Heart left ventricle (tissue), 16 donors: ENCODE data around the gene GALNT12. TPM values are rescaled to one million over a fixed set of nuclear protein-coding genes. Genes with fewer than 3 reads are reported as not detected.

ENCODE experiments used
- ATAC-seq, 4 donors: fragments of 200-7000 bp; cut with Tn5 transposase; one replicate each; pipeline ENCODE4 v1.9.1; 2020 to 2022; ENCODE audit warnings: moderate library complexity in 4 of 4, mild to moderate bottlenecking in 3 of 4, moderate number of reproducible peaks in 1 of 4
- DNase-seq, 5 donors: peaks; one replicate each; pipeline ENCODE4 v3.0.0-alpha.2; 2020
- H3K27ac ChIP-seq, 12 donors: fragments of 200-600 bp; sonication (generic) in 4 of 12; one replicate each; pipeline versions ENCODE4 v1.5.0 to v1.8.0; 2016 to 2022; ENCODE audit warnings: mild to moderate bottlenecking in 2 of 12
- H3K27me3 ChIP-seq, 9 donors: fragments of 200-600 bp; sonication (generic) in 2 of 9; one replicate each; pipeline versions ENCODE4 v1.5.1 to v1.8.0; 2016 to 2022; ENCODE audit warnings: mild to moderate bottlenecking in 3 of 9
- H3K36me3 ChIP-seq, 9 donors: fragments of 200-600 bp; sonication (generic) in 2 of 9; one replicate each; pipeline versions ENCODE4 v1.5.0 to v1.8.0; 2018 to 2022; ENCODE audit warnings: mild to moderate bottlenecking in 2 of 9
- H3K4me1 ChIP-seq, 12 donors: fragments of 200-600 bp; sonication (generic) in 4 of 12; one replicate each; pipeline versions ENCODE4 v1.5.0 to v1.8.0; 2016 to 2022; ENCODE audit warnings: mild to moderate bottlenecking in 3 of 12
- H3K4me3 ChIP-seq, 12 donors: fragments of 200-600 bp; sonication (generic) in 4 of 12; one replicate each; pipeline versions ENCODE4 v1.5.0 to v1.8.0; 2017 to 2022; ENCODE audit warnings: mild to moderate bottlenecking in 9 of 12, moderate library complexity in 4 of 12
- H3K9me3 ChIP-seq, 12 donors: fragments of 200-600 bp; sonication (generic) in 4 of 12; one replicate each; pipeline versions ENCODE4 v1.5.0 to v1.8.0; 2016 to 2022; ENCODE audit warnings: mild to moderate bottlenecking in 1 of 12
- CTCF ChIP-seq, 12 donors: fragments of 200-600 bp; sonication (generic) in 4 of 12; IDR thresholded peaks; one replicate each; pipeline versions ENCODE4 v1.5.0 to v1.8.0; 2018 to 2022; ENCODE audit warnings: antibody characterized with exemption in 12 of 12, mild to moderate bottlenecking in 5 of 12
- POLR2A ChIP-seq, 2 donors: fragments of 450-650 bp; IDR thresholded peaks; one replicate each; pipeline ENCODE4 v1.6.1; 2017; ENCODE audit warnings: antibody characterized with exemption in 2 of 2, mild to moderate bottlenecking in 2 of 2, moderate library complexity in 2 of 2
- WGBS, 4 donors: extraction: QIAGEN DNeasy Blood & Tissue Kit in 2 of 4; methylation state at CpG; one replicate each; pipeline versions ENCODE4 v1.1.5 to v1.1.7; 2013 to 2018; 5-methylcytosine and 5-hydroxymethylcytosine counted together
- intact Hi-C, 10 donors: fragments of 100-400 bp; cut with DNase I; formaldehyde crosslinking; loops; one replicate each; pipeline versions ENCODE4 v1.11.1 to v1.14.2; 2022
- polyA plus RNA-seq, 2 donors: library from polyadenylated mRNA; stranded (reverse); fragments of 200-250 nt; gene quantifications; one replicate each; pipeline ENCODE4 v1.2.3, GENCODE V29; 2013
- total RNA-seq, 9 donors: library from RNA; depleted of rRNA in 2 of 9; stranded (reverse); fragments of >200 nt in 2 of 9; fragmentation: NEBNext Ultra II Directional in 3 of 9; extraction: Animal tissue kit (Norgen Biotek cat#: 25700) in 3 of 9; gene quantifications; one replicate each; pipeline versions ENCODE4 v1.1.0 to v1.2.4, GENCODE V29; 2016 to 2023
- donor health status: ischemic (EF 13 %, LVEDD 7.1; RV severe dilation, severe dysfunction).
- donor health status: healthy with polysubstance abuse.
- donor health status: DM: no; HTN: yes; CAD: no.
- donor health status: DM: no; HTN: no; CAD: no.
- donor health status: ischemic (EF 25% LVEDD 6.9; RV normal size, moderate dysfunction).
- donor health status: ischemic (EF 25% LVEDD 5.7; RV mildly dilated, moderate dysfunction).
- donor health status: healthy.
- donor health status: DM: yes; HTN: yes; CAD: no.
- donor health status: ischemic (EF 35%, LVEDD 5.7; RV mildly dilated, moderate dysfunction).
- donor health status: nonischemic (EF 11% LVEDD 7.7; RV severe dilation, severe dysfunction).
- donor health status: DM: yes; HTN: yes; CAD: no.
- donor health status: PGD.
- donor health status: ischemic (EF 29% LVEDD 5.4; RV normal size, mild dysfunction).
- donor health status: nonischemic (EF 23%, LVEDD 6.1; RV moderate dilation, normal function).

The GALNT12 gene
- total and polyA plus RNA-seq, 11 donors = 0.23 to 4.7 (median 0.44) TPM

GRCh38 chr9:98787766-98788335, 19.6 kb upstream of the GALNT12 start:
- Histone ChIP-seq H3K27ac (no peak overlapping the region), H3K9me3 (no peaks in the 10 kb centered on the region), H3K4me1 (peaks cover 0 to 14% (median 6%) of the 10 kb centered on the region in 12 donors), H3K4me3 (no peak overlapping the region), H3K36me3 (peaks cover 0 to 23% (median 9%) of the 10 kb centered on the region in 9 donors), H3K27me3 (no peaks in the 10 kb centered on the region)
- DNase-seq = no peak
- ATAC-seq = no peak
- no peak for TF ChIP-seq CTCF (IDR thresholded peaks at IDR 0.05)
- no peak for TF ChIP-seq POLR2A (IDR thresholded peaks at IDR 0.05)
- intact Hi-C loops = no loop called here
- 93 to 96% (median 95%) methylated on average over 11 to 12 of the region's 12 CpGs for WGBS, 4 donors

GRCh38 chr9:98789483-98790133, 17.9 kb upstream of the GALNT12 start:
- no peaks in the 10 kb centered on the region for H3K9me3 ChIP-seq
- H3K27me3 ChIP-seq = no peaks in the 10 kb centered on the region
- intact Hi-C loops = loop anchor here in 5 of 10 donors (5.0 kb wide), 1 partner anchor 472 kb away; no protein-coding TSS in a partner anchor
- TF ChIP-seq CTCF (IDR thresholded peaks at IDR 0.05) (no peak), POLR2A (IDR thresholded peaks at IDR 0.05) (no peak)
- WGBS, 4 donors = 95 to 98% (median 97%) methylated on average over 4 to 5 of the region's 5 CpGs
- DNase-seq (no peak), ATAC-seq (no peak)
- peaks cover 0 to 14% (median 6%) of the 10 kb centered on the region in 12 donors for H3K4me1 ChIP-seq
- H3K27ac ChIP-seq = no peak overlapping the region
- no peak overlapping the region for H3K4me3 ChIP-seq
- peaks cover 0 to 11% (median 0%) of the 10 kb centered on the region in 9 donors for H3K36me3 ChIP-seq

GRCh38 chr9:98790134-98790841, 17.2 kb upstream of the GALNT12 start:
- intact Hi-C loops = loop anchor here in 5 of 10 donors (5.0 kb wide), 1 partner anchor 473 kb away; no protein-coding TSS in a partner anchor

More at GRCh38 chr9:98790134-98790841, 17.2 kb upstream of the GALNT12 start:
- Histone ChIP-seq H3K4me3 (no peak overlapping the region), H3K27ac (no peak overlapping the region), H3K36me3 (peaks cover 0 to 11% (median 0%) of the 10 kb centered on the region in 9 donors), H3K9me3 (no peaks in the 10 kb centered on the region), H3K27me3 (no peaks in the 10 kb centered on the region), H3K4me1 (peaks cover 0 to 15% (median 6%) of the 10 kb centered on the region in 12 donors)
- ATAC-seq (no peak), DNase-seq (no peak)
- 90 to 94% (median 92%) methylated on average over 7 to 25 of the region's 25 CpGs for WGBS, 4 donors
- TF ChIP-seq POLR2A (IDR thresholded peaks at IDR 0.05) (no peak), CTCF (IDR thresholded peaks at IDR 0.05) (no peak)
